Fibroblast of lung (primary cell): ENCODE measurements around the gene DCXR. TPM values are rescaled to one million over a fixed set of nuclear protein-coding genes. Genes with fewer than 3 reads are reported as not detected.
A peak's percentile ranks its signal among the peaks of the same experiment; 100 is the strongest.

Experiments
- DNase-seq, 2 donors: peaks; one replicate each; pipeline versions ENCODE4 v3.0.0 to v3.0.0-alpha.2; 2010; ENCODE audit warnings: low read depth in 2 of 2
- H2AFZ ChIP-seq: 2 replicates; pipeline ENCODE4 v1.5.1; 2012; ENCODE audit warnings: low read length, control low read depth, inconsistent platforms
- H3K27ac ChIP-seq: 2 replicates; pipeline ENCODE4 v1.5.1; 2011; ENCODE audit warnings: low read length, control low read depth; ENCODE audit not compliant: insufficient read depth
- H3K27me3 ChIP-seq: 2 replicates; pipeline ENCODE4 v1.5.1; 2011; ENCODE audit warnings: mild to moderate bottlenecking, low read length; ENCODE audit not compliant: control insufficient read depth, insufficient read depth
- H3K36me3 ChIP-seq: 2 replicates; pipeline ENCODE4 v1.5.1; 2011; ENCODE audit warnings: low read length; ENCODE audit not compliant: control insufficient read depth, insufficient read depth
- H3K4me1 ChIP-seq: 2 replicates; pipeline ENCODE4 v1.5.1; 2011; ENCODE audit warnings: low read length; ENCODE audit not compliant: control insufficient read depth, insufficient read depth; ENCODE audit errors: extremely low read depth
- H3K4me2 ChIP-seq: 2 replicates; pipeline ENCODE4 v1.5.1; 2011; ENCODE audit warnings: low read length, control low read depth; ENCODE audit not compliant: insufficient read depth; ENCODE audit errors: extremely low read depth
- H3K4me3 ChIP-seq, 4 experiments: fragments of 200-600 bp in 1 of 4; sonication (generic) in 1 of 4; replicated peaks in 1 of 4; 2 replicates each; pipeline ENCODE4 v1.5.1; 2011 to 2016; ENCODE audit warnings: low read length in 4 of 4, low read depth in 3 of 4, mild to moderate bottlenecking in 3 of 4, control low read depth in 2 of 4, inconsistent platforms in 1 of 4, mixed read lengths in 1 of 4; ENCODE audit not compliant: insufficient read depth in 1 of 4; ENCODE audit errors: control extremely low read depth in 1 of 4
- H3K79me2 ChIP-seq: 2 replicates; pipeline ENCODE4 v1.5.1; 2012; ENCODE audit warnings: mild to moderate bottlenecking, low read length, inconsistent platforms; ENCODE audit not compliant: control insufficient read depth, insufficient read depth
- H3K9ac ChIP-seq: 2 replicates; pipeline ENCODE4 v1.5.1; 2011; ENCODE audit warnings: mild to moderate bottlenecking, low read length, control low read depth; ENCODE audit not compliant: insufficient read depth
- H3K9me3 ChIP-seq: 2 replicates; pipeline ENCODE4 v1.5.1; 2012; ENCODE audit warnings: low read depth, low read length; ENCODE audit not compliant: control insufficient read depth, insufficient read depth
- H4K20me1 ChIP-seq: 2 replicates; pipeline ENCODE4 v1.5.1; 2011; ENCODE audit warnings: low read length; ENCODE audit not compliant: control insufficient read depth, insufficient read depth; ENCODE audit errors: extremely low read depth
- EZH2 ChIP-seq: IDR thresholded peaks from 2 replicates; pipeline ENCODE4 v1.5.1; 2012; ENCODE audit warnings: low read length, control low read depth, mild to moderate bottlenecking; ENCODE audit errors: missing control alignments
- polyA plus RNA-seq, 2 donors: library from polyadenylated mRNA; depleted of rRNA in 1 of 2; stranded (reverse) in 1 of 2; unstranded in 1 of 2; fragments of >200 nt; gene quantifications; 2 replicates each; pipeline ENCODE4 v1.2.1, GENCODE V29; 2011 to 2012; ENCODE audit warnings: missing spikeins in 1 of 2
- total RNA-seq: library from RNA; depleted of rRNA; stranded (reverse); fragments of >200 nt; gene quantifications from 2 replicates; pipeline ENCODE4 v1.2.1, GENCODE V29; 2014
- TF ChIP-seq, protein P1 (sequence below), 2 donors: IDR thresholded peaks in 1 of 2; conservative IDR thresholded peaks in 1 of 2; 1 replicate in 1 of 2; 2 replicates in 1 of 2; pipeline ENCODE4 v1.5.1; 2011 to 2012; ENCODE audit warnings: low read length in 2 of 2, control low read depth in 1 of 2, inconsistent platforms in 1 of 2, low read depth in 1 of 2, mild to moderate bottlenecking in 1 of 2

DCXR gene
- total and polyA plus RNA-seq, 2 donors (not counting 1 experiment from before 2014, with no cell fraction given): 34.8 to 43.6 TPM

DNA sequence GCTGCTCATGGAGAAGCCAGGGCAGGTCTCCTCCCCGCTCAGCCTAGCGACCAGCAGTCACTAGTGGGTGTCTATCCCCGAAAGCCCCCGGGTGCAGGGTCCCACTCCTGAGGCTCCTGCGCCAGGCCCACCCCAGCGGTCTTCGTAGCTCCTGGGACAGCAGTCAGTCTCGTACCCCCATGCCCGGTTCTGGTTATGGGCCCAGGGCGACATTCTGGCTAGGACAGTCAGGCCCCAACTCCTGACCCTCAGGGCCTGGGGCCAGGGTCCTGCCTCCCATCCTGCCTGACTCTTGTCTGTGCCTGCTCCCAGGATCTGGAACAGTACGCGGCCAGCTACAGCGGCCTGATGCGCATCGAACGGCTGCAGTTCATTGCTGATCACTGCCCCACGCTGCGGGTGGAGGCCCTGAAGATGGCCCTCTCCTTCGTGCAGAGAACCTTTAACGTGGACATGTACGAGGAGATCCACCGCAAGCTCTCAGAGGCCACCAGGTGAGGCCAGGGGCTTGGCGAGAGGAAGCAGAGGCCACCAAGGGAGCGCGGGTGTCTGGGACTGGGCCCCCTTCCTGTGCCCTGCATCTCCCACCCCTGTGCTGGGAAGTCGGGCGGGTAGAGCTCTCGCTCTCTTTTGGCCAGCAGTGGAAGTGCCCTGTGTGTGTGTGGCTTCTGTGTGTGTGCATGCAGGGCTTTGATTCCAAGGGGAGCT is 16.2 kb upstream of the DCXR start:
- H3K4me2 ChIP-seq: no peak overlapping the region
- no peaks in the 10 kb centered on the region for H3K27me3 ChIP-seq
- peaks cover 21% of the 10 kb centered on the region for H3K79me2 ChIP-seq
- DNase-seq: no peak
- peaks cover 7% of the 10 kb centered on the region for H3K4me1 ChIP-seq
- H3K9me3 ChIP-seq: no peaks in the 10 kb centered on the region
- no peak overlapping the region for H3K27ac ChIP-seq
- H3K36me3 ChIP-seq: peaks cover 47% of the 10 kb centered on the region
- H3K4me3 ChIP-seq: peak overlapping the region in 1 of 4 experiments; percentile 80
- H2AFZ ChIP-seq: no peak overlapping the region
- H3K9ac ChIP-seq: no peak overlapping the region
- TF ChIP-seq, protein P1, sequence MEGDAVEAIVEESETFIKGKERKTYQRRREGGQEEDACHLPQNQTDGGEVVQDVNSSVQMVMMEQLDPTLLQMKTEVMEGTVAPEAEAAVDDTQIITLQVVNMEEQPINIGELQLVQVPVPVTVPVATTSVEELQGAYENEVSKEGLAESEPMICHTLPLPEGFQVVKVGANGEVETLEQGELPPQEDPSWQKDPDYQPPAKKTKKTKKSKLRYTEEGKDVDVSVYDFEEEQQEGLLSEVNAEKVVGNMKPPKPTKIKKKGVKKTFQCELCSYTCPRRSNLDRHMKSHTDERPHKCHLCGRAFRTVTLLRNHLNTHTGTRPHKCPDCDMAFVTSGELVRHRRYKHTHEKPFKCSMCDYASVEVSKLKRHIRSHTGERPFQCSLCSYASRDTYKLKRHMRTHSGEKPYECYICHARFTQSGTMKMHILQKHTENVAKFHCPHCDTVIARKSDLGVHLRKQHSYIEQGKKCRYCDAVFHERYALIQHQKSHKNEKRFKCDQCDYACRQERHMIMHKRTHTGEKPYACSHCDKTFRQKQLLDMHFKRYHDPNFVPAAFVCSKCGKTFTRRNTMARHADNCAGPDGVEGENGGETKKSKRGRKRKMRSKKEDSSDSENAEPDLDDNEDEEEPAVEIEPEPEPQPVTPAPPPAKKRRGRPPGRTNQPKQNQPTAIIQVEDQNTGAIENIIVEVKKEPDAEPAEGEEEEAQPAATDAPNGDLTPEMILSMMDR (conservative IDR thresholded peaks at IDR 0.05 in 1 of 2, IDR thresholded peaks at IDR 0.05 in 1 of 2; ENCODE audit: low read depth in 1 of 2, low read length in 2 of 2): no peak
- TF ChIP-seq EZH2: no peak
- H4K20me1 ChIP-seq: no peaks in the 10 kb centered on the region

DNA sequence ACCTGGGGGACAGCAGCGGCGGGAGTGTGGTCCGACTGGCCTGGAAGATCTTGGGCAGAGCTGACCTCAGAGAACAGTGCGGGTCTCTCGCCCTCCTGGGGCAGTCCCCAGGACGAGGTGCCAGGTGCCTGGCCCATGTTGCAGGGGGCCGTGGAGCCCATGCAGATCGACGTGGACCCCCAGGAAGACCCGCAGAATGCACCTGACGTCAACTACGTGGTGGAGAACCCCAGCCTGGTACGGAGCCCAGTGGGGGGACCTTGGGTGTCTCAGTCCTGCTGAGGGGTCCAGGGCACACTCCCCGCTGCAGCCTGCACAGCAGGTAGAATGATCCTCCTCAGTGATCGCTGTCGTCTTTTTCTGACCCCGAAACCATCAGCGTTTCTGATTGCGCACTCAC is 15.6 kb upstream of the DCXR start:
- no peaks in the 10 kb centered on the region for H3K9me3 ChIP-seq
- H3K79me2 ChIP-seq: peaks cover 21% of the 10 kb centered on the region
- peaks cover 7% of the 10 kb centered on the region for H3K4me1 ChIP-seq
- H3K4me2 ChIP-seq: peak overlapping the region; percentile 92
- no peak overlapping the region for H3K9ac ChIP-seq
- H2AFZ ChIP-seq: no peak overlapping the region
- H3K27ac ChIP-seq: no peak overlapping the region
- no peaks in the 10 kb centered on the region for H4K20me1 ChIP-seq
- DNase-seq: no peak
- H3K36me3 ChIP-seq: peaks cover 47% of the 10 kb centered on the region
- H3K4me3 ChIP-seq: peak overlapping the region; percentile 72 to 88 (median 82)
- no peak for TF ChIP-seq EZH2
- TF ChIP-seq, protein P1 (conservative IDR thresholded peaks at IDR 0.05 in 1 of 2, IDR thresholded peaks at IDR 0.05 in 1 of 2; ENCODE audit: low read depth in 1 of 2, low read length in 2 of 2): no peak
- H3K27me3 ChIP-seq: no peaks in the 10 kb centered on the region

DNA sequence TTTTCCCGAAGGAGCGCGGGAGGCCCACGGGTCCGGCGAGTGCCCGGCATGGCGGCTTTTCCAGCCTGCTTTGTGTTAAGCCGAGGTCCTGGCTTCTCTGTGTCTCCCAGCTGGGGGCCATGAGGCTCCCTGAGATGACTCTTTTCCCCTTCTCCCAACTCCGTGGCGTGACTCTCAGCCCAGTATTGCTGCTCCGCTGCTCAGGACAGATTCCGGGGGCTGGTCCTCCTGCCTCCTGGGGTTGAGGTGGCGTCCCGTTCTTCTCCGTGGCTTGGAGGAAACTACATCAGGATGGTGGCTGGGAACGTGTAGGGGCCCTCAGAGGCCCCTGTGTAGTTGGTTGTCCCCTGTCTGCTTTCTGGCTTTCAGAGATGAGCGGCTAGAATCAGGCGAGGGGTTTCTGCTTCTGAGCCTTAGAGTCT is 15.2 kb upstream of the DCXR start:
- no peaks in the 10 kb centered on the region for H4K20me1 ChIP-seq
- H3K9me3 ChIP-seq: no peaks in the 10 kb centered on the region
- H3K4me1 ChIP-seq: peaks cover 7% of the 10 kb centered on the region
- peaks cover 21% of the 10 kb centered on the region for H3K79me2 ChIP-seq
- H3K27ac ChIP-seq: peak overlapping the region; percentile 47
- no peak for DNase-seq
- peak overlapping the region; percentile 72 to 88 (median 82) for H3K4me3 ChIP-seq
- peaks cover 48% of the 10 kb centered on the region for H3K36me3 ChIP-seq
- H3K4me2 ChIP-seq: peak overlapping the region; percentile 92
- TF ChIP-seq EZH2: no peak
- TF ChIP-seq, protein P1 (conservative IDR thresholded peaks at IDR 0.05 in 1 of 2, IDR thresholded peaks at IDR 0.05 in 1 of 2; ENCODE audit: low read depth in 1 of 2, low read length in 2 of 2): no peak
- H2AFZ ChIP-seq: no peak overlapping the region
- peak overlapping the region; percentile 80 for H3K9ac ChIP-seq
- no peaks in the 10 kb centered on the region for H3K27me3 ChIP-seq
